SH-SY5Y (cell line): Measurements from ENCODE around the gene PRM1.

Experiments used
- GATA2 ChIP-seq: IDR thresholded peaks from 2 replicates; pipeline ENCODE4 v1.6.1; 2011; ENCODE audit warnings: mild to moderate bottlenecking, low read depth, low read length
- GATA3 ChIP-seq: IDR thresholded peaks from 2 replicates; pipeline ENCODE4 v1.6.1; 2011; ENCODE audit warnings: low read depth, mild to moderate bottlenecking, low read length, moderate library complexity

Gene PRM1

GRCh38 chr16:11296351-11296705 lies 15.2 kb upstream of the PRM1 start:
- TF ChIP-seq GATA3 (no peak), GATA2 (no peak)

GRCh38 chr16:11295672-11296071 lies 14.5 kb upstream of the PRM1 start:
- TF ChIP-seq GATA3 (no peak), GATA2 (no peak)

- no peak for TF ChIP-seq GATA3
Observed at GRCh38 chr16:11292076-11292748, 11.1 kb upstream of the PRM1 start.

GRCh38 chr16:11291091-11291703 lies 10.1 kb upstream of the PRM1 start:
- TF ChIP-seq GATA2: no peak
- TF ChIP-seq GATA3: no peak

- TF ChIP-seq GATA2 (no peak), GATA3 (no peak)
Observed at GRCh38 chr16:11290102-11290893, 9.2 kb upstream of the PRM1 start.

- TF ChIP-seq GATA3: no peak
- no peak for TF ChIP-seq GATA2
Observed at GRCh38 chr16:11289202-11289601, 8.1 kb upstream of the PRM1 start.

GRCh38 chr16:11285842-11286241 lies 4.7 kb upstream of the PRM1 start:
- TF ChIP-seq GATA3 (no peak), GATA2 (no peak)

- TF ChIP-seq GATA2 (no peak), GATA3 (no peak)
Observed at GRCh38 chr16:11283820-11284248, 2.7 kb upstream of the PRM1 start.

GRCh38 chr16:11278681-11279628 lies 2.2 kb downstream of the PRM1 start:
- TF ChIP-seq GATA2 (no peak), GATA3 (no peak)

GRCh38 chr16:11277607-11278337 lies 3.4 kb downstream of the PRM1 start:
- TF ChIP-seq GATA3 (no peak), GATA2 (no peak)

GRCh38 chr16:11276896-11277593 lies 4.1 kb downstream of the PRM1 start:
- TF ChIP-seq GATA3 (no peak), GATA2 (no peak)

GRCh38 chr16:11276143-11276895 lies 4.8 kb downstream of the PRM1 start, which contains the start of gene PRM2:
PRM2 (minus strand) TSS chr16:11276480; CDS start chr16:11276370, 110 bp downstream.
- TF ChIP-seq GATA3 (no peak), GATA2 (no peak)

- TF ChIP-seq GATA2: no peak
- no peak for TF ChIP-seq GATA3
Observed at GRCh38 chr16:11274964-11275363, 6.2 kb downstream of the PRM1 start.
